Psoas muscle (tissue), 8 donors: ENCODE data around the gene TGIF2. TPM values are rescaled to one million over a fixed set of nuclear protein-coding genes. Genes with fewer than 3 reads are reported as not detected.

Source experiments
- ATAC-seq, 4 donors: fragments of 200-7000 bp; cut with Tn5 transposase; one replicate each; pipeline ENCODE4 v1.9.1; 2020; ENCODE audit warnings: moderate library complexity in 3 of 4, mild to moderate bottlenecking in 2 of 4
- DNase-seq, 2 donors: peaks; one replicate each; pipeline ENCODE4 v3.0.0-alpha.2; 2020
- H3K27ac ChIP-seq: fragments of 200-600 bp; one replicate; pipeline ENCODE4 v1.8.0; 2022
- H3K27me3 ChIP-seq, 3 donors: fragments of 200-600 bp in 1 of 3; one replicate each; pipeline versions ENCODE4 v1.6.1 to v1.8.0; 2013 to 2022; ENCODE audit warnings: low read length in 2 of 3, mild to moderate bottlenecking in 2 of 3, moderate library complexity in 1 of 3; ENCODE audit not compliant: insufficient read depth in 3 of 3
- H3K36me3 ChIP-seq, 2 donors: fragments of 200-600 bp in 1 of 2; one replicate each; pipeline versions ENCODE4 v1.6.1 to v1.8.0; 2013 to 2022; ENCODE audit warnings: low read depth in 1 of 2, mild to moderate bottlenecking in 1 of 2, moderate library complexity in 1 of 2; ENCODE audit not compliant: insufficient read depth in 1 of 2
- H3K4me1 ChIP-seq: fragments of 200-600 bp; one replicate; pipeline ENCODE4 v1.8.0; 2022
- H3K4me3 ChIP-seq: fragments of 200-600 bp; one replicate; pipeline ENCODE4 v1.8.0; 2022; ENCODE audit warnings: mild to moderate bottlenecking
- H3K9me3 ChIP-seq: fragments of 200-600 bp; one replicate; pipeline ENCODE4 v1.8.0; 2022
- CTCF ChIP-seq: fragments of 200-600 bp; IDR thresholded peaks from one replicate; pipeline ENCODE4 v1.8.0; 2022; ENCODE audit warnings: antibody characterized with exemption
- WGBS, 3 donors: extraction: QIAGEN DNeasy Blood & Tissue Kit; methylation state at CpG; one replicate each; pipeline versions ENCODE4 v1.1.6 to v1.1.7; 2013; 5-methylcytosine and 5-hydroxymethylcytosine counted together
- intact Hi-C, 2 donors: fragments of 100-400 bp; cut with DNase I; formaldehyde crosslinking; loops; one replicate each; pipeline versions ENCODE4 v1.11.0 to v1.14.2; 2022
- polyA plus RNA-seq, 3 donors: library from polyadenylated mRNA; stranded (reverse); fragments of 200-250 nt; gene quantifications; one replicate each; pipeline ENCODE4 v1.2.3, GENCODE V29; 2013
- total RNA-seq, 4 donors: library from RNA; stranded (reverse); fragmentation: NEBNext Ultra II Directional in 2 of 4; extraction: Animal tissue kit (Norgen Biotek cat#: 25700) in 2 of 4; gene quantifications; one replicate each; pipeline versions ENCODE4 v1.2.1 to v1.2.4, GENCODE V29; 2021 to 2023
- donor health status: healthy with polysubstance abuse.
- donor health status: DM: no; HTN: no; CAD: no; lungs with moderate emphysema.
- donor health status: Bipolar disorder and iron deficiency.
- donor health status: healthy.
- donor health status: DM: yes; HTN: yes; CAD: no.
- donor health status: DM: no; HTN: no; CAD: no.
- donor health status: DM: no; HTN: no; CAD: no.
- donor health status: DM: yes; HTN: yes; CAD: no.

TGIF2 gene
- total and polyA plus RNA-seq, 7 donors, result 1.1 to 2.8 (median 1.7) TPM

DNA sequence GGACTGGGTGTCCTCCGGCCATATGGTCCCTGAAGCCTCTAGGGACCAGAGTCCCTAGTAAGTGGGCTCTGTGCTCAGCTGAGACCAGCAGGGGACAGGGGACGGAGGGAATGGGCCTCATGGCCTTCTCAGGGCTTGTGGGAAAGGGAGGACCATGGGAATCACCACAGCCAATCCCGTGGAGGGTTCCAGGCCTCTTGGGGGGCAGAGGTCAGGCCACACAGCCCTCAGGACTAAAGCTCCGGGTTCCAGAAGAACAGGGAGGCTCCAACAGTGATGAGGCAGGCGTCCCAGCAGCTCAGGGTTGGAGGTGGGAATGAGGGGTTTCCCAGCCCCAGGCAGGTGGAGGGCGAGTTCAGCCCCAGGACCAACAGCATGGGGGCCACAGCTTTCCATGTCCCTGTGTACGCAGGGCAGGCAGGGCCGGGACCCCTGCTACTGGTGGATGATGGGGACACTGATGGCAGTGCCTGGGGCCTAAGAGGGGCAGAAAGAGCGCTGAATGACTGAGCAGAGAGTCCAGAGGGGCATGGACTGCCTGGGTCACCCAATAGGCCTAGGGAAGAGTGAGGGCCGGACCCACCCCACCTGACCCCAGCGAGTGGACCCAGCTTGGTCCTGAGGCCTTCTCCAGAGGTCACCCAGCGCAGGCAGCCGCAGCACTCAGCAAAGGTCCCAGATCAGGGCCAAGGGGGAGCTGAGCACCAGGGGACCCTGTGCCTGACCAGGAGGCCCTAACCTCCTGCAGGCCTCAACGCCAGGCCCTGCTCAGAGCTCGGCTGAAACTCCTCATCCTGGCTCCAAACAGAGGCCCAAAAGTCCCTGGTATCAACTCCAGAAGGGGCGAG, 23.2 kb upstream of the TGIF2 start:
- no peak overlapping the region for H3K4me3 ChIP-seq
- no peaks in the 10 kb centered on the region for H3K27me3 ChIP-seq
- no peaks in the 10 kb centered on the region for H3K36me3 ChIP-seq
- no peaks in the 10 kb centered on the region for H3K9me3 ChIP-seq
- DNase-seq (peak in 1 of 2 donors; percentile 24), ATAC-seq (peak in 2 of 4 donors; percentile 21 to 36)
- no peak for TF ChIP-seq CTCF
- H3K27ac ChIP-seq, result no peak overlapping the region
- WGBS, 3 donors, result 82 to 84% (median 84%) methylated on average over 14 to 16 of the region's 16 CpGs
- intact Hi-C loops, result no loop called here
- H3K4me1 ChIP-seq, result no peaks in the 10 kb centered on the region

- H3K36me3 ChIP-seq, result no peaks in the 10 kb centered on the region
- intact Hi-C loops, result no loop called here
- H3K4me1 ChIP-seq, result no peaks in the 10 kb centered on the region
- TF ChIP-seq CTCF, result no peak
- DNase-seq (peak in 1 of 2 donors; percentile 49), ATAC-seq (no peak)
- 68 to 70% (median 70%) methylated on average over 15 of the region's 15 CpGs for WGBS, 3 donors
- H3K4me3 ChIP-seq, result no peak overlapping the region
- no peaks in the 10 kb centered on the region for H3K9me3 ChIP-seq
- no peak overlapping the region for H3K27ac ChIP-seq
- no peaks in the 10 kb centered on the region for H3K27me3 ChIP-seq
Measured at GRCh38 chr20:36550790-36551299, 22.6 kb upstream of the TGIF2 start.

DNA sequence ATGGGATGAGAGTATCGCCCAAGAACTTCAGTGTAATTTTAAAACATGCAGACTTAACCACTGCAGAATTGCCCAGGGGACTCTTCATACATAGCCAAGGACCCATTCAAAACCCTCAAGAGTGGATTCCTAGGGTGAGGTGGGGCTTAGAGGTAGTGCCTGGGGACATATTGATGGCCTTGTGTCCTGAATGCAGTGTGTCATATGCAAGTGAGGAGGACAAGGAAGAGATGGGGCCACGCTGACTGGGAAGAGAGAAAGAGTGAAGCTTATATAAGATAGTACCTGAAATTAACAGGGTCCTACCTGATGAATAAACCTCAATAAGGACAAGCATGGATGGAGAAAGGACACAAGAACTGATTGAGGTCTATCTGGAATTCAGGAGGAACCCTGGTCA, 18.1 kb upstream of the TGIF2 start:
- Histone ChIP-seq H3K4me1 (no peaks in the 10 kb centered on the region), H3K9me3 (no peaks in the 10 kb centered on the region), H3K36me3 (no peaks in the 10 kb centered on the region), H3K27me3 (no peaks in the 10 kb centered on the region), H3K27ac (no peak overlapping the region), H3K4me3 (no peak overlapping the region)
- ATAC-seq (no peak), DNase-seq (no peak)
- intact Hi-C loops, result no loop called here
- whole genome bisulfite sequencing, 3 donors, result 92 to 96% (median 94%) methylated on average over 2 of the region's 2 CpGs
- TF ChIP-seq CTCF, result no peak

DNA sequence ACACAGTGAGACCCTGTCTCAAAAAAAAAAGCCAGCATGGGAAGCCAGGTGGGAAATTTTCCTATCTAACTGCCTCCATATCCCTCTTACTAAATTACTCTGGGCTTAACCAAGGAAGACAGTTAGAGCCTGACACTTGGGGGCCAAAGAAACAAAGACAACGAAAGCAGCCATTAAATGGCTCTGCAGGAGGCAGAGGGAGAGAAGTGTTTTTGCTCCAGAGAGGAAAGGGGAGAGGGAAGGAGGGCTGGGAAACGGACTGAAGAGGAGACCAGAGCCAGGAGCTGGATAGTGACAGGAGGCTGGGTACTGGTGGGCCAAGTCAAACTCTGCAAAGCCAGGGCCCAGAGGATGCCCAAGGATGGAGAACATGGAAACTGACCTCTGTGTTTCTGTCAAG, 10.7 kb upstream of the TGIF2 start:
- no peak for TF ChIP-seq CTCF
- H3K27ac ChIP-seq, result no peak overlapping the region
- no peaks in the 10 kb centered on the region for H3K27me3 ChIP-seq
- H3K4me1 ChIP-seq, result no peaks in the 10 kb centered on the region
- WGBS, 3 donors, result 69 to 73% (median 72%) methylated on average over 2 of the region's 2 CpGs
- DNase-seq (no peak), ATAC-seq (no peak)
- no peak overlapping the region for H3K4me3 ChIP-seq
- no peaks in the 10 kb centered on the region for H3K9me3 ChIP-seq
- no peaks in the 10 kb centered on the region for H3K36me3 ChIP-seq
- intact Hi-C loops, result no loop called here
